Measurements from ENCODE around the gene NELFB.
A peak's percentile ranks its signal among the peaks of the same experiment; 100 is the strongest.

Gene NELFB

DNA sequence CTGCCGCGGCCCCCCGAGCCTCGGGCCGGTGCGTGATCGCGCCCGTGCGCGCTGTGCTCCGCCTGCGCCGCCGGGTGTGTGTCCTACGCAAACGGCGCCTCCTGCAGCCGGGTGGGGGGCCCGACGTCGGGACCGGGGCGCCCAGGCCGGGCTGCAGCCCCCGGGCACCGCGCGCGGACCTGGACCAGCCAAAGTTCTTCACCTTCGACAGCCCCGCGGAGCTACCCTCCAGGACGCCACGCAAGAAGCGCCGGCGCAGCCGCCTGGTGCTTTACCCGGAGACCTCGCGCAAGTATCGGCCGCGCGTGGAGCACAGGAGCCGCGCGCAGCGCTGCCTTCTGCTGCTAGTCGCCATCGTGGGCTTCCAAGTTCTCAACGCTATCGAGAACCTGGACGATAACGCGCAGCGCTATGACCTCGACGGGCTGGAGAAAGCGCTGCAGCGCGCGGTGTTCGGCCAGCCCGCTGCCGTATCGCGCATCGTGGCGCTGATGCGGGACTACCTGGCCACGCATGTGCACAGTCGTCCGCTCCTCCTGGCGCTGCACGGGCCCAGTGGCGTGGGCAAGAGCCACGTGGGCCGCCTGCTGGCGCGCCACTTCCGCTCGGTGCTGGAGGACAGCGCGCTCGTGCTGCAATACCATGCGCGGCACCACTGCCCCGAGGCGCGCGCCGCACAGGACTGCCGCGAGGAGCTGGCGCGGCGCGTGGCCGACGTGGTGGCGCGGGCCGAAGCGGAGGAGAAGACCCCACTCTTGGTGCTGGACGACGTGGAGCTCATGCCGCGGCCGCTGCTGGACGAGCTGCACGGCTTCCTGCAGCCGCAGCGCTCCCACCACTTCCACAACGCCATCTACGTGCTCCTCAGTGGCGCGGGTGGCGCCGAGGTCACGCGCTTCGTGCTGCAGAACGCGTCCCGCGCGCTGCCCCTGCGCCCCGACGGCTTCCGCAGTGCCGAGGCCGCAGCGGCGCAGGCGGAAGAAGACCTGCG lies 23.9 kb downstream of the NELFB start:
- Histone ChIP-seq H3K9me3 (ENCODE audit: insufficient read depth, low read length) (no peaks in the 10 kb centered on the region), H3K9ac (ENCODE audit: low read length) (no peak overlapping the region), H3K27ac (ENCODE audit: low read length) (no peak overlapping the region), H3K79me2 (ENCODE audit: low read length) (no peaks in the 10 kb centered on the region), H3K4me1 (ENCODE audit: low read length) (peaks cover 28% of the 10 kb centered on the region), H3K4me3 (ENCODE audit: low read length) (peak overlapping the region; percentile 81), H2AFZ (ENCODE audit: low read depth, low read length) (no peak overlapping the region), H3K36me3 (replicated peaks; ENCODE audit: low read depth, low read length) (peaks cover 15% of the 10 kb centered on the region), H3K4me2 (ENCODE audit: low read length) (no peak overlapping the region), H3K27me3 (ENCODE audit: low read depth, low read length) (no peaks in the 10 kb centered on the region), H4K20me1 (ENCODE audit: insufficient read depth, low read length) (no peaks in the 10 kb centered on the region)
- TF ChIP-seq, protein P1, sequence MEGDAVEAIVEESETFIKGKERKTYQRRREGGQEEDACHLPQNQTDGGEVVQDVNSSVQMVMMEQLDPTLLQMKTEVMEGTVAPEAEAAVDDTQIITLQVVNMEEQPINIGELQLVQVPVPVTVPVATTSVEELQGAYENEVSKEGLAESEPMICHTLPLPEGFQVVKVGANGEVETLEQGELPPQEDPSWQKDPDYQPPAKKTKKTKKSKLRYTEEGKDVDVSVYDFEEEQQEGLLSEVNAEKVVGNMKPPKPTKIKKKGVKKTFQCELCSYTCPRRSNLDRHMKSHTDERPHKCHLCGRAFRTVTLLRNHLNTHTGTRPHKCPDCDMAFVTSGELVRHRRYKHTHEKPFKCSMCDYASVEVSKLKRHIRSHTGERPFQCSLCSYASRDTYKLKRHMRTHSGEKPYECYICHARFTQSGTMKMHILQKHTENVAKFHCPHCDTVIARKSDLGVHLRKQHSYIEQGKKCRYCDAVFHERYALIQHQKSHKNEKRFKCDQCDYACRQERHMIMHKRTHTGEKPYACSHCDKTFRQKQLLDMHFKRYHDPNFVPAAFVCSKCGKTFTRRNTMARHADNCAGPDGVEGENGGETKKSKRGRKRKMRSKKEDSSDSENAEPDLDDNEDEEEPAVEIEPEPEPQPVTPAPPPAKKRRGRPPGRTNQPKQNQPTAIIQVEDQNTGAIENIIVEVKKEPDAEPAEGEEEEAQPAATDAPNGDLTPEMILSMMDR (IDR thresholded peaks at IDR 0.05; ENCODE audit: low read depth, low read length), result no peak
- TF ChIP-seq EZH2phosphoT487 (IDR thresholded peaks at IDR 0.05; ENCODE audit: low read depth), result no peak

DNA sequence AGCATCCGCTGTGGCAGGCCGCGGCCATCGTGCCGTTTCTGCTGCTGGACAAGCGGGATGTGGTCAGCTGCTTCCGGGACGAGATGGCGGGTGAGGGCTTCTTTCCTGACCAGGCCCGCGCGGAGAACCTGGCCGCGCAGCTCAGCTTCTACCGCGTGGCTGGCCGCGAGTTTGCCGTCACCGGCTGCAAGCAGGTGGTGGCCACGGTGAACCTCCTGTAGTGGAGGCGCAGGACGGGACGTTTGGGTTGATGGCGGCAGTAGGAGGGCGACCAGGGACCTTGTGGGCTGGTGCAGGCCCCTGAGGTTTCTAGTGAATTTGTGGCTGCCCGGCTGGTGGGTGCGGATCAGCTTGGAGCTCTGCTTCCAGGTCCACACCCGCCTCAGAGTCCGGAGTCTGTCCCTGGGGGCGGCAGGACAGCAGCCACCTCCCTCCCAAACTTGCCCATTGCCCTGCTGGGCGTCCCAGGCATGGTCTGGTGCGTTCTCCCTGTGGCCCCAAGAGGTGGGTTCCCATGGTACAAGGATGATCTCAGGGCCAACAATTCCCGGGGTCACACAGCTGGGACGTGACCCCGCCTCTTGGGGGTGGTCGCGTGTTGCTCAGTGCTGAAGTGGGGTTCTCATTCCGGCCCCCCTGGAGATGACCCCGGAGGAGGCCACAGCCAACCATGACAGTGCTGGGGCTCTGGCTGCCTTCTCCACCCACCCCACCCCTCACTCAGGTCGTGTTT lies 24.8 kb downstream of the NELFB start:
- Histone ChIP-seq H3K9me3 (ENCODE audit: insufficient read depth, low read length) (no peaks in the 10 kb centered on the region), H3K4me2 (ENCODE audit: low read length) (no peak overlapping the region), H3K36me3 (replicated peaks; ENCODE audit: low read depth, low read length) (peaks cover 15% of the 10 kb centered on the region), H2AFZ (ENCODE audit: low read depth, low read length) (no peak overlapping the region), H3K4me3 (ENCODE audit: low read length) (no peak overlapping the region), H3K4me1 (ENCODE audit: low read length) (peaks cover 25% of the 10 kb centered on the region), H3K9ac (ENCODE audit: low read length) (no peak overlapping the region), H4K20me1 (ENCODE audit: insufficient read depth, low read length) (no peaks in the 10 kb centered on the region), H3K79me2 (ENCODE audit: low read length) (no peaks in the 10 kb centered on the region), H3K27ac (ENCODE audit: low read length) (no peak overlapping the region), H3K27me3 (ENCODE audit: low read depth, low read length) (no peaks in the 10 kb centered on the region)
- no peak for TF ChIP-seq EZH2phosphoT487 (IDR thresholded peaks at IDR 0.05; ENCODE audit: low read depth)
- TF ChIP-seq, protein P1 (IDR thresholded peaks at IDR 0.05; ENCODE audit: low read depth, low read length), result no peak

DNA sequence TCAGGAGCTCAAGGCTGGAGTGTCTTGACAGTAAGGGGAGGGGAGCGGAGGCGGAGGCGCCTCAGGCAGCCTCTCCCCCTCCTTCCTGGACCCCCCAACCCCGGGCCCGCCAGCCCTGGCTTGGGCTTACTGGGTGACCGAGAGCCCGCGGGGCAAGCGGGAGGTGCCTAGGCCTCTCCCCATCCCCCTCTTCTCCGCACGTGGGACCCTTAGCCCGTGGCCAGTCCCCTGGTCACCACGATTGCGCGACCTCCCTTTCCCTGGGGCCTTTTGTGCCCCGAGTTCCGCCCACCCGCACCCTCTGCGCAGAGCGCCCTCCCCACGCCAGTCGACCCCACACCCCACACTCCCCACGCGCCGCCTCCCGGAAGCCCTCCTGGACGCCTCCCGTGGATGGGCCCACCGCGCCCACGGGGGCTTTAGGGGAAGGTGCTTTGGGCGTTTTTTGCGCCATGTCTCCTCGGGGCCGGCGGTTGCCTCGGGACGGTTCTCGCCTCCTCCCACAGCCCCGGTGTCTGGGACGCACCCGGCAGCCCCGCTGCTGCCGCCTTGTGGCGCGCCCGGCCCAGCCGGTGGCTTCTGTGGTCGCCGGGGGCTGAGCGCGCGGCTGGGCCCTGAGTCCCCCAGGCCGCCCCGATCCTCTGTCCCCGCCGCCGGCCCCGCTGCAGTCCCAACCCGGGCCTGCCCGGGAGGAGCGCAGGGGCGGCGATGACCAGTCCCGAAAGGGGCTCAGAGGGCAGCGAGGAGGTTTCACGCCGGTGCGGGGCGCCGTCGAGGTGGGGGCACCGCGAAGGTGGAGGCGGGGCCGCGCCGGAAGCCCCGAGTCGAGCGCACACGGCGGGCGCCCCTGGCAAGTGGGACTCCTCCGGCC lies 25.6 kb downstream of the NELFB start:
- Histone ChIP-seq H3K9me3 (ENCODE audit: insufficient read depth, low read length) (no peaks in the 10 kb centered on the region), H3K4me2 (ENCODE audit: low read length) (no peak overlapping the region), H3K4me1 (ENCODE audit: low read length) (peaks cover 18% of the 10 kb centered on the region), H2AFZ (ENCODE audit: low read depth, low read length) (no peak overlapping the region), H3K4me3 (ENCODE audit: low read length) (no peak overlapping the region), H3K27ac (ENCODE audit: low read length) (no peak overlapping the region), H3K36me3 (replicated peaks; ENCODE audit: low read depth, low read length) (peaks cover 15% of the 10 kb centered on the region), H3K9ac (ENCODE audit: low read length) (no peak overlapping the region), H3K79me2 (ENCODE audit: low read length) (no peaks in the 10 kb centered on the region), H4K20me1 (ENCODE audit: insufficient read depth, low read length) (no peaks in the 10 kb centered on the region), H3K27me3 (ENCODE audit: low read depth, low read length) (no peaks in the 10 kb centered on the region)
- TF ChIP-seq, protein P1 (IDR thresholded peaks at IDR 0.05; ENCODE audit: low read depth, low read length), result no peak
- TF ChIP-seq EZH2phosphoT487 (IDR thresholded peaks at IDR 0.05; ENCODE audit: low read depth), result no peak

Measured in OCI-LY3 (cell line).